ENCODE results near the gene TGFBI. TPM values are rescaled to one million over a fixed set of nuclear protein-coding genes. Genes with fewer than 3 reads are reported as not detected.

The TGFBI gene
- total RNA-seq, 4 donors from 2014 or later = 117 to 338 (median 180) TPM

GRCh38 chr5:135986891-135987401, 41.8 kb upstream of the TGFBI start:
- ATAC-seq (ENCODE audit: low FRiP score) (no peak), DNase-seq (ENCODE audit: low spot score) (no peak)
- no peak for TF ChIP-seq CTCF (IDR thresholded peaks at IDR 0.05)

GRCh38 chr5:135988546-135988945, 40.2 kb upstream of the TGFBI start:
- TF ChIP-seq CTCF (IDR thresholded peaks at IDR 0.05) = no peak
- ATAC-seq (ENCODE audit: low FRiP score) (no peak), DNase-seq (ENCODE audit: low spot score) (no peak)

- no peak for TF ChIP-seq CTCF (IDR thresholded peaks at IDR 0.05)
- no peak for DNase-seq (ENCODE audit: low spot score)
- ATAC-seq (ENCODE audit: low FRiP score) = no peak
These were observed 39.1 kb upstream of the TGFBI start for GRCh38 chr5:135989686-135990085.

GRCh38 chr5:135990528-135991255, 38.1 kb upstream of the TGFBI start:
- peak; percentile 8 for ATAC-seq (ENCODE audit: low FRiP score)
- no peak for TF ChIP-seq CTCF (IDR thresholded peaks at IDR 0.05)
- no peak for DNase-seq (ENCODE audit: low spot score)

- no peak for ATAC-seq (ENCODE audit: low FRiP score)
- no peak for DNase-seq (ENCODE audit: low spot score)
- no peak for TF ChIP-seq CTCF (IDR thresholded peaks at IDR 0.05)
These were observed 37.4 kb upstream of the TGFBI start for GRCh38 chr5:135991429-135991828.

GRCh38 chr5:135993335-135993879, 35.4 kb upstream of the TGFBI start:
- no peak for ATAC-seq (ENCODE audit: low FRiP score)
- TF ChIP-seq CTCF (IDR thresholded peaks at IDR 0.05) = no peak

More at GRCh38 chr5:135993335-135993879, 35.4 kb upstream of the TGFBI start:
- DNase-seq (ENCODE audit: low spot score) = no peak

Data from omental fat pad (tissue), 4 donors.